Fibroblast of villous mesenchyme (primary cell): ENCODE measurements around the gene BPIFB1. TPM values are rescaled to one million over a fixed set of nuclear protein-coding genes. Genes with fewer than 3 reads are reported as not detected.

ENCODE experiments used
- DNase-seq: peaks from one replicate; pipeline ENCODE4 v3.0.0-alpha.2; 2010; ENCODE audit warnings: low read depth
- H3K4me3 ChIP-seq: 2 replicates; pipeline ENCODE4 v1.5.1; 2011; ENCODE audit warnings: low read depth, mild to moderate bottlenecking, low read length
- CTCF ChIP-seq: IDR thresholded peaks from 2 replicates; pipeline ENCODE4 v1.5.1; 2012; ENCODE audit warnings: low read depth, mild to moderate bottlenecking, low read length; ENCODE audit not compliant: insufficient read depth
- total RNA-seq: library from RNA; depleted of rRNA; stranded (reverse); fragments of >200 nt; gene quantifications from 2 replicates; pipeline ENCODE4 v1.2.3, GENCODE V29; 2012

The BPIFB1 gene
- total RNA-seq, 1 donor: not detected

- no peak for TF ChIP-seq CTCF
- DNase-seq: no peak
- H3K4me3 ChIP-seq: no peak overlapping the region
Measured at GRCh38 chr20:33316958-33317357, 33.9 kb downstream of the BPIFB1 start.

GRCh38 chr20:33317424-33318095, 34.5 kb downstream of the BPIFB1 start:
- H3K4me3 ChIP-seq: no peak overlapping the region
- TF ChIP-seq CTCF: no peak
- no peak for DNase-seq

GRCh38 chr20:33318096-33318429, 35.0 kb downstream of the BPIFB1 start:
- no peak overlapping the region for H3K4me3 ChIP-seq
- DNase-seq: no peak
- no peak for TF ChIP-seq CTCF

- no peak for TF ChIP-seq CTCF
- no peak for DNase-seq
- no peak overlapping the region for H3K4me3 ChIP-seq
Measured at GRCh38 chr20:33320006-33320405, 37.0 kb downstream of the BPIFB1 start.

- TF ChIP-seq CTCF: no peak
- no peak for DNase-seq
- H3K4me3 ChIP-seq: no peak overlapping the region
Measured at GRCh38 chr20:33322456-33322855, 39.4 kb downstream of the BPIFB1 start.

GRCh38 chr20:33323236-33323635, 40.2 kb downstream of the BPIFB1 start:
- H3K4me3 ChIP-seq: no peak overlapping the region
- DNase-seq: no peak
- TF ChIP-seq CTCF: no peak

GRCh38 chr20:33325350-33325749, 42.3 kb downstream of the BPIFB1 start:
- DNase-seq: no peak

More at GRCh38 chr20:33325350-33325749, 42.3 kb downstream of the BPIFB1 start:
- TF ChIP-seq CTCF: no peak
- no peak overlapping the region for H3K4me3 ChIP-seq
